Measurements from ENCODE around the gene TMEM120A. TPM values are rescaled to one million over a fixed set of nuclear protein-coding genes. Genes with fewer than 3 reads are reported as not detected.
"Not testable (repeated sequence)": the region's sequence is repeated elsewhere in the genome, so short reads cannot be mapped to it uniquely, and the experiment has no call there.

The TMEM120A gene
- total RNA-seq, 4 donors from 2014 or later = 21.0 to 34.0 (median 22.4) TPM

GRCh38 chr7:76023002-76023401, 28.6 kb upstream of the TMEM120A start:
- TF ChIP-seq POLR2AphosphoS5 (IDR thresholded peaks at IDR 0.05) (no peak), CTCF (IDR thresholded peaks at IDR 0.05) (no peak), POLR2A (IDR thresholded peaks at IDR 0.05) (no peak)
- Histone ChIP-seq H3K4me1 (no peaks in the 10 kb centered on the region), H3K36me3 (peaks cover 35% of the 10 kb centered on the region), H3K9me3 (no peaks in the 10 kb centered on the region), H3K27me3 (no peaks in the 10 kb centered on the region), H3K27ac (no peak overlapping the region), H3K4me3 (no peak overlapping the region)
- DNase-seq (ENCODE audit: low spot score in 2 of 2) = no peak
- WGBS = 41% methylated on average over 4 of the region's 4 CpGs

GRCh38 chr7:76022026-76022780, 27.8 kb upstream of the TMEM120A start:
- peaks cover 31% of the 10 kb centered on the region for H3K36me3 ChIP-seq
- no peaks in the 10 kb centered on the region for H3K4me1 ChIP-seq
- H3K9me3 ChIP-seq = no peaks in the 10 kb centered on the region
- DNase-seq (ENCODE audit: low spot score in 2 of 2) = no peak
- WGBS = 95% methylated on average over 7 of the region's 7 CpGs
- TF ChIP-seq POLR2AphosphoS5 (IDR thresholded peaks at IDR 0.05) (no peak), CTCF (IDR thresholded peaks at IDR 0.05) (no peak), POLR2A (IDR thresholded peaks at IDR 0.05) (no peak)
- no peak overlapping the region for H3K27ac ChIP-seq
- H3K4me3 ChIP-seq = no peak overlapping the region
- H3K27me3 ChIP-seq = no peaks in the 10 kb centered on the region

- no peak overlapping the region for H3K4me3 ChIP-seq
- no peaks in the 10 kb centered on the region for H3K4me1 ChIP-seq
- DNase-seq (ENCODE audit: low spot score in 2 of 2) = peak; percentile 80 to 84
- H3K36me3 ChIP-seq = peaks cover 28% of the 10 kb centered on the region
- H3K27me3 ChIP-seq = no peaks in the 10 kb centered on the region
- WGBS = 40% methylated on average over 6 of the region's 6 CpGs
- H3K9me3 ChIP-seq = no peaks in the 10 kb centered on the region
- TF ChIP-seq EP300 (IDR thresholded peaks at IDR 0.05) (no peak), CTCF (IDR thresholded peaks at IDR 0.05) (peak; percentile 77 to 87), POLR2AphosphoS5 (IDR thresholded peaks at IDR 0.05) (no peak)
- H3K27ac ChIP-seq = no peak overlapping the region
Measured at GRCh38 chr7:76020031-76020714, 25.8 kb upstream of the TMEM120A start.

- H3K9me3 ChIP-seq, H3K4me1 ChIP-seq: not testable (repeated sequence)
- WGBS = 98% methylated on average over 4 of the region's 4 CpGs
Measured at GRCh38 chr7:76018520-76018919, 24.1 kb upstream of the TMEM120A start.

GRCh38 chr7:76016191-76016947, 22.0 kb upstream of the TMEM120A start:
- 91% methylated on average over 13 of the region's 13 CpGs for WGBS
- DNase-seq (ENCODE audit: low spot score in 2 of 2) = no peak
- Histone ChIP-seq H3K27me3 (no peaks in the 10 kb centered on the region), H3K27ac (no peak overlapping the region), H3K9me3 (no peaks in the 10 kb centered on the region), H3K4me1 (no peaks in the 10 kb centered on the region), H3K36me3 (peaks cover 24% of the 10 kb centered on the region), H3K4me3 (no peak overlapping the region)
- TF ChIP-seq CTCF (IDR thresholded peaks at IDR 0.05) = no peak
- no peak for TF ChIP-seq POLR2AphosphoS5 (IDR thresholded peaks at IDR 0.05)
- TF ChIP-seq POLR2A (IDR thresholded peaks at IDR 0.05) = no peak
- TF ChIP-seq EP300 (IDR thresholded peaks at IDR 0.05) = no peak

More at GRCh38 chr7:76018520-76018919, 24.1 kb upstream of the TMEM120A start:
- DNase-seq (ENCODE audit: low spot score in 2 of 2); H3K27me3 ChIP-seq; H3K27ac ChIP-seq; H3K4me3 ChIP-seq: not testable (repeated sequence)
- peaks cover 28% of the 10 kb centered on the region for H3K36me3 ChIP-seq
